Measurements from ENCODE around the gene TAS2R43.
"Not testable (repeated sequence)": the region's sequence is repeated elsewhere in the genome, so short reads cannot be mapped to it uniquely, and the experiment has no call there.

Gene TAS2R43

GRCh38 chr12:11092128-11092527 is at the start of gene TAS2R43:
Gene TAS2R43, minus strand, starts transcription at chr12:11092313. Its CDS starts 84 bp downstream, at chr12:11092229.
- no peak for DNase-seq (ENCODE audit: low read depth in 2 of 2, low spot score in 1 of 2)

GRCh38 chr12:11136075-11136474 is 44.0 kb upstream of the TAS2R43 start:
- DNase-seq (ENCODE audit: low read depth in 2 of 2, low spot score in 1 of 2), result no peak

GRCh38 chr12:11134305-11134704 is 42.2 kb upstream of the TAS2R43 start, which contains the start of gene TAS2R30:
Gene TAS2R30, minus strand, starts transcription at chr12:11134644. Its CDS starts 400 bp downstream, at chr12:11134244.
- DNase-seq (ENCODE audit: low read depth in 2 of 2, low spot score in 1 of 2), result no peak

- no peak for DNase-seq (ENCODE audit: low read depth in 2 of 2, low spot score in 1 of 2)
These were observed 41.7 kb upstream of the TAS2R43 start for GRCh38 chr12:11133816-11134215.

- no peak for DNase-seq (ENCODE audit: low read depth in 2 of 2, low spot score in 1 of 2)
These were observed 41.0 kb upstream of the TAS2R43 start for GRCh38 chr12:11133162-11133561.

GRCh38 chr12:11130999-11131398 is 38.9 kb upstream of the TAS2R43 start:
- no peak for DNase-seq (ENCODE audit: low read depth in 2 of 2, low spot score in 1 of 2)

GRCh38 chr12:11130382-11130781 is 38.3 kb upstream of the TAS2R43 start:
- no peak for DNase-seq (ENCODE audit: low read depth in 2 of 2, low spot score in 1 of 2)

- not testable (repeated sequence) for DNase-seq (ENCODE audit: low read depth in 2 of 2, low spot score in 1 of 2)
These were observed 22.0 kb upstream of the TAS2R43 start for GRCh38 chr12:11114130-11114529.

GRCh38 chr12:11111213-11111612 is 19.1 kb upstream of the TAS2R43 start:
- DNase-seq (ENCODE audit: low read depth in 2 of 2, low spot score in 1 of 2), result not testable (repeated sequence)

GRCh38 chr12:11108862-11109261 is 16.7 kb upstream of the TAS2R43 start:
- DNase-seq (ENCODE audit: low read depth in 2 of 2, low spot score in 1 of 2), result no peak

GRCh38 chr12:11107719-11108118 is 15.6 kb upstream of the TAS2R43 start:
- no peak for DNase-seq (ENCODE audit: low read depth in 2 of 2, low spot score in 1 of 2)

- DNase-seq (ENCODE audit: low read depth in 2 of 2, low spot score in 1 of 2), result no peak
These were observed 14.2 kb upstream of the TAS2R43 start for GRCh38 chr12:11106288-11106687.

GRCh38 chr12:11105546-11105945 is 13.4 kb upstream of the TAS2R43 start:
- no peak for DNase-seq (ENCODE audit: low read depth in 2 of 2, low spot score in 1 of 2)

GRCh38 chr12:11094910-11095309 is 2.8 kb upstream of the TAS2R43 start:
- not testable (repeated sequence) for DNase-seq (ENCODE audit: low read depth in 2 of 2, low spot score in 1 of 2)

- no peak for DNase-seq (ENCODE audit: low read depth in 2 of 2, low spot score in 1 of 2)
These were observed 2.9 kb downstream of the TAS2R43 start for GRCh38 chr12:11089246-11089645.

GRCh38 chr12:11085419-11085818 is 6.7 kb downstream of the TAS2R43 start:
- no peak for DNase-seq (ENCODE audit: low read depth in 2 of 2, low spot score in 1 of 2)

- no peak for DNase-seq (ENCODE audit: low read depth in 2 of 2, low spot score in 1 of 2)
These were observed 10.1 kb downstream of the TAS2R43 start for GRCh38 chr12:11081987-11082386.

GRCh38 chr12:11078246-11078645 is 13.9 kb downstream of the TAS2R43 start:
- DNase-seq (ENCODE audit: low read depth in 2 of 2, low spot score in 1 of 2), result no peak

- DNase-seq (ENCODE audit: low read depth in 2 of 2, low spot score in 1 of 2), result no peak
These were observed 16.5 kb downstream of the TAS2R43 start for GRCh38 chr12:11075642-11076041.

GRCh38 chr12:11071414-11071813 is 20.7 kb downstream of the TAS2R43 start:
- DNase-seq (ENCODE audit: low read depth in 2 of 2, low spot score in 1 of 2), result no peak

GRCh38 chr12:11070999-11071398 is 21.1 kb downstream of the TAS2R43 start:
- no peak for DNase-seq (ENCODE audit: low read depth in 2 of 2, low spot score in 1 of 2)

GRCh38 chr12:11069854-11070365 is 22.2 kb downstream of the TAS2R43 start:
- DNase-seq (ENCODE audit: low read depth in 2 of 2, low spot score in 1 of 2), result no peak

GRCh38 chr12:11067514-11067913 is 24.6 kb downstream of the TAS2R43 start:
- no peak for DNase-seq (ENCODE audit: low read depth in 2 of 2, low spot score in 1 of 2)
